ENCODE data around the gene FKBP15. TPM values are rescaled to one million over a fixed set of nuclear protein-coding genes. Genes with fewer than 3 reads are reported as not detected.

FKBP15 gene
- total and polyA plus RNA-seq, 2 of the 13 experiments (the other 11 are each of a cell fraction or from before 2014, with no cell fraction given): 12.3 to 18.6 TPM

DNA sequence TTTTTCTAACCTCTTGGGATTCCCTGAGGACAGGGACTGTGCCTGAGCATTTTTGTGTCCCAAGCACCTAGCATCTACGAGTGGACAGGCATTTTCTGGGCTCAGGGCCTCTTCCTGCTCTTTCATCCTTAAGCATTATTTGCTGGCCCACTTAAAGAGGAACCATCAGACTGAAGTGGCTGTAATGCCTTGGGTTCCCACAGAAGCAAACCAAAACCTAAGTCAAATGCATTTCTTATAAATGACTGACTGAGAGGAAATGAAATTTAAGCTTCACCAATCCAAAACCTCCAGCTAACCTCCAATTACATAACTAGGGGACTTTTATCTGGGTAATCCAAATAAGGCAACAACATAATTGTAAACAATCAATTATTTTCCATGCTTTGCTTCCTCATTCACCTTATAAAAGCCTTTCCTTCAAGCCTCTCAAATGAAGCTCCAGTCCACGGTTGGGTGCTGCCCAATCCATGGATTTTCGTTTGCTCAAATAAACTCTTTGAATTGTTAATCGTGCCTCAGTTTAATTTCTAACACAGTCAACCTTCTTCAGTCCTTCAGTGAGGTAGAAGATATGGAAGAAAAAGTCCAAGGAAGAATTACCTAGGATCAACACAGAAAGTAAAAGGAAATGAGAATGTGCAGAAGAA is 95.6 kb downstream of the FKBP15 start:
- Histone ChIP-seq H3K36me3 (replicated peaks in 1 of 2; ENCODE audit: control insufficient read depth in 1 of 2, insufficient read depth in 2 of 2, low read length in 2 of 2) (no peaks in the 10 kb centered on the region), H3K4me1 (ENCODE audit: insufficient read depth, low read length) (no peaks in the 10 kb centered on the region), H3K9me3 (ENCODE audit: low read length) (no peaks in the 10 kb centered on the region), H3K4me3 (replicated peaks in 1 of 3; ENCODE audit: insufficient read depth in 1 of 3, low read depth in 2 of 3, low read length in 3 of 3) (no peak overlapping the region), H3K9ac (ENCODE audit: insufficient read depth, low read depth, low read length) (no peak overlapping the region), H2AFZ (ENCODE audit: low read length) (no peak overlapping the region), H3K27ac (ENCODE audit: extremely low read length, insufficient read depth, low read length) (no peak overlapping the region), H3K79me2 (ENCODE audit: insufficient read depth, low read length) (no peaks in the 10 kb centered on the region), H4K20me1 (ENCODE audit: insufficient read depth, low read length) (no peaks in the 10 kb centered on the region), H3K27me3 (ENCODE audit: control insufficient read depth in 1 of 2, insufficient read depth in 2 of 2, low read length in 2 of 2) (peaks cover 0 to 18% of the 10 kb centered on the region in 2 experiments; a peak in 2 of 5 replicates), H3K4me2 (ENCODE audit: low read depth, low read length) (no peak overlapping the region)
- ATAC-seq (no peak), DNase-seq (ENCODE audit: low spot score) (no peak), FAIRE-seq (no peak)
- BruUV-seq (replicated peaks): no TSS peak
- in situ Hi-C loops (cut with HindIII; ENCODE audit: extremely low pct_ligation_motif_present, low pct_unique_long_range_greater_than_20kb) (no loop called here), intact Hi-C loops (cut with micrococcal nuclease; ENCODE audit: unreplicated experiment) (no loop called here)
- ChIA-PET POLR2A (no interaction called here), CTCF (ENCODE audit: low intra/inter-chr PET ratio, low total read pairs) (no interaction called here)
- WGBS (ENCODE audit: low lambda C conversion rate): 1% methylated on average over 4 of the region's 4 CpGs
- no peak for TF ChIP-seq ZNF317 (CRISPR knock-in tag; IDR thresholded peaks at IDR 0.05)
- no peak for TF ChIP-seq ZNF746 (CRISPR knock-in tag; IDR thresholded peaks at IDR 0.05)
- TF ChIP-seq, protein P1, sequence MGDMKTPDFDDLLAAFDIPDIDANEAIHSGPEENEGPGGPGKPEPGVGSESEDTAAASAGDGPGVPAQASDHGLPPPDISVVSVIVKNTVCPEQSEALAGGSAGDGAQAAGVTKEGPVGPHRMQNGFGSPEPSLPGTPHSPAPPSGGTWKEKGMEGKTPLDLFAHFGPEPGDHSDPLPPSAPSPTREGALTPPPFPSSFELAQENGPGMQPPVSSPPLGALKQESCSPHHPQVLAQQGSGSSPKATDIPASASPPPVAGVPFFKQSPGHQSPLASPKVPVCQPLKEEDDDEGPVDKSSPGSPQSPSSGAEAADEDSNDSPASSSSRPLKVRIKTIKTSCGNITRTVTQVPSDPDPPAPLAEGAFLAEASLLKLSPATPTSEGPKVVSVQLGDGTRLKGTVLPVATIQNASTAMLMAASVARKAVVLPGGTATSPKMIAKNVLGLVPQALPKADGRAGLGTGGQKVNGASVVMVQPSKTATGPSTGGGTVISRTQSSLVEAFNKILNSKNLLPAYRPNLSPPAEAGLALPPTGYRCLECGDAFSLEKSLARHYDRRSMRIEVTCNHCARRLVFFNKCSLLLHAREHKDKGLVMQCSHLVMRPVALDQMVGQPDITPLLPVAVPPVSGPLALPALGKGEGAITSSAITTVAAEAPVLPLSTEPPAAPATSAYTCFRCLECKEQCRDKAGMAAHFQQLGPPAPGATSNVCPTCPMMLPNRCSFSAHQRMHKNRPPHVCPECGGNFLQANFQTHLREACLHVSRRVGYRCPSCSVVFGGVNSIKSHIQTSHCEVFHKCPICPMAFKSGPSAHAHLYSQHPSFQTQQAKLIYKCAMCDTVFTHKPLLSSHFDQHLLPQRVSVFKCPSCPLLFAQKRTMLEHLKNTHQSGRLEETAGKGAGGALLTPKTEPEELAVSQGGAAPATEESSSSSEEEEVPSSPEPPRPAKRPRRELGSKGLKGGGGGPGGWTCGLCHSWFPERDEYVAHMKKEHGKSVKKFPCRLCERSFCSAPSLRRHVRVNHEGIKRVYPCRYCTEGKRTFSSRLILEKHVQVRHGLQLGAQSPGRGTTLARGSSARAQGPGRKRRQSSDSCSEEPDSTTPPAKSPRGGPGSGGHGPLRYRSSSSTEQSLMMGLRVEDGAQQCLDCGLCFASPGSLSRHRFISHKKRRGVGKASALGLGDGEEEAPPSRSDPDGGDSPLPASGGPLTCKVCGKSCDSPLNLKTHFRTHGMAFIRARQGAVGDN (CRISPR knock-in tag; IDR thresholded peaks at IDR 0.05): no peak
- TF ChIP-seq, protein P2, sequence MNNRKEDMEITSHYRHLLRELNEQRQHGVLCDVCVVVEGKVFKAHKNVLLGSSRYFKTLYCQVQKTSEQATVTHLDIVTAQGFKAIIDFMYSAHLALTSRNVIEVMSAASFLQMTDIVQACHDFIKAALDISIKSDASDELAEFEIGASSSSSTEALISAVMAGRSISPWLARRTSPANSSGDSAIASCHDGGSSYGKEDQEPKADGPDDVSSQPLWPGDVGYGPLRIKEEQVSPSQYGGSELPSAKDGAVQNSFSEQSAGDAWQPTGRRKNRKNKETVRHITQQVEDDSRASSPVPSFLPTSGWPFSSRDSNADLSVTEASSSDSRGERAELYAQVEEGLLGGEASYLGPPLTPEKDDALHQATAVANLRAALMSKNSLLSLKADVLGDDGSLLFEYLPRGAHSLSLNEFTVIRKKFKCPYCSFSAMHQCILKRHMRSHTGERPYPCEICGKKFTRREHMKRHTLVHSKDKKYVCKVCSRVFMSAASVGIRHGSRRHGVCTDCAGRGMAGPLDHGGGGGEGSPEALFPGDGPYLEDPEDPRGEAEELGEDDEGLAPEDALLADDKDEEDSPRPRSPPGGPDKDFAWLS (CRISPR knock-in tag; IDR thresholded peaks at IDR 0.05; ENCODE audit: borderline replicate concordance): no peak
- TF ChIP-seq NPAS2 (CRISPR knock-in tag; IDR thresholded peaks at IDR 0.05; ENCODE audit: borderline replicate concordance): no peak
- no peak for TF ChIP-seq KLF9 (CRISPR knock-in tag; IDR thresholded peaks at IDR 0.05; ENCODE audit: low read depth)
- TF ChIP-seq ZNF30 (CRISPR knock-in tag; IDR thresholded peaks at IDR 0.05): no peak
- TF ChIP-seq, protein P3, sequence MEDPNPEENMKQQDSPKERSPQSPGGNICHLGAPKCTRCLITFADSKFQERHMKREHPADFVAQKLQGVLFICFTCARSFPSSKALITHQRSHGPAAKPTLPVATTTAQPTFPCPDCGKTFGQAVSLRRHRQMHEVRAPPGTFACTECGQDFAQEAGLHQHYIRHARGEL (CRISPR knock-in tag; IDR thresholded peaks at IDR 0.05): no peak
- TF ChIP-seq, protein P4, sequence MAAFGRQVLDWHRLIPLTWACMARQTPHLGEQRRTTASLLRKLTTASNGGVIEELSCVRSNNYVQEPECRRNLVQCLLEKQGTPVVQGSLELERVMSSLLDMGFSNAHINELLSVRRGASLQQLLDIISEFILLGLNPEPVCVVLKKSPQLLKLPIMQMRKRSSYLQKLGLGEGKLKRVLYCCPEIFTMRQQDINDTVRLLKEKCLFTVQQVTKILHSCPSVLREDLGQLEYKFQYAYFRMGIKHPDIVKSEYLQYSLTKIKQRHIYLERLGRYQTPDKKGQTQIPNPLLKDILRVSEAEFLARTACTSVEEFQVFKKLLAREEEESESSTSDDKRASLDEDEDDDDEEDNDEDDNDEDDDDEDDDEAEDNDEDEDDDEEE (CRISPR knock-in tag; IDR thresholded peaks at IDR 0.05): no peak
- no peak for TF ChIP-seq PAX8 (CRISPR knock-in tag; IDR thresholded peaks at IDR 0.05; ENCODE audit: borderline replicate concordance)
- TF ChIP-seq KLF16 (CRISPR knock-in tag; IDR thresholded peaks at IDR 0.05): no peak
- no peak for TF ChIP-seq ZNF350 (CRISPR knock-in tag; IDR thresholded peaks at IDR 0.05; ENCODE audit: borderline replicate concordance, low read depth)
- TF ChIP-seq HMGA1 (CRISPR knock-in tag; conservative IDR thresholded peaks at IDR 0.05): no peak
- no peak for TF ChIP-seq RFXAP (CRISPR knock-in tag; IDR thresholded peaks at IDR 0.05; ENCODE audit: borderline replicate concordance)
- no peak for TF ChIP-seq ZNF605 (CRISPR knock-in tag; IDR thresholded peaks at IDR 0.05)
- TF ChIP-seq, protein P5, sequence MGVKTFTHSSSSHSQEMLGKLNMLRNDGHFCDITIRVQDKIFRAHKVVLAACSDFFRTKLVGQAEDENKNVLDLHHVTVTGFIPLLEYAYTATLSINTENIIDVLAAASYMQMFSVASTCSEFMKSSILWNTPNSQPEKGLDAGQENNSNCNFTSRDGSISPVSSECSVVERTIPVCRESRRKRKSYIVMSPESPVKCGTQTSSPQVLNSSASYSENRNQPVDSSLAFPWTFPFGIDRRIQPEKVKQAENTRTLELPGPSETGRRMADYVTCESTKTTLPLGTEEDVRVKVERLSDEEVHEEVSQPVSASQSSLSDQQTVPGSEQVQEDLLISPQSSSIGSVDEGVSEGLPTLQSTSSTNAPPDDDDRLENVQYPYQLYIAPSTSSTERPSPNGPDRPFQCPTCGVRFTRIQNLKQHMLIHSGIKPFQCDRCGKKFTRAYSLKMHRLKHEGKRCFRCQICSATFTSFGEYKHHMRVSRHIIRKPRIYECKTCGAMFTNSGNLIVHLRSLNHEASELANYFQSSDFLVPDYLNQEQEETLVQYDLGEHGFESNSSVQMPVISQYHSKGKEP (CRISPR knock-in tag; IDR thresholded peaks at IDR 0.05): no peak

Data from HepG2 (cell line).